ENCODE measurements around the gene ZC3H12A.
A peak's percentile ranks its signal among the peaks of the same experiment; 100 is the strongest.

Gene ZC3H12A

DNA sequence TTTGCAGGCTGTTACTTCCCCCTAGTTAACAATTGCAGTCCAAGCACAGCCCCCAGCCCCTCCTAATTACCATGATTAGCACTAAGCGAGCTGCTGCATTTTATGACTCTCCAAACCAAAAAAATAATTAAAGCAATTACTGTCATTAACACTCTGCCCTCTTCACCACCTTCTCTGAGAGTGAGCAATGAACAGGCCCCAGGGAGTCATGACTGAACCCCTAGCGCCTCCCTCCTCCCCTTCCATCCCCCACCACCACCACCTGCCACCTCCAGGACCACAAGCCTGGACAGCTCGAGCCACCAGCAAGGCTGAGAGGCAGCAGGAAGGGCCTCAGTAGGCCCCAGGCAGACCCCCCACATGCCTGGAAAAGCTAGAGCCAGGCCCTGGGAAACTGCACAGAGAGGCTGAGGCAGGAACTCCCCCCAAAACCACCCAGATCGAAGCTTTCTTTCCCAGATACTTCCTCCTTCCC lies 35.5 kb upstream of the ZC3H12A start:
- Histone ChIP-seq H3K9ac (ENCODE audit: low read depth, low read length) (no peak overlapping the region), H3K4me1 (ENCODE audit: control insufficient read depth, insufficient read depth, low read length) (peaks cover 8% of the 10 kb centered on the region; the same call in 1 of the 2 replicates), H3K36me3 (ENCODE audit: control insufficient read depth, insufficient read depth, low read length) (no peaks in the 10 kb centered on the region), H3K27ac (ENCODE audit: low read depth, low read length) (no peak overlapping the region), H3K27me3 (ENCODE audit: control insufficient read depth, insufficient read depth, low read length) (peaks cover 26% of the 10 kb centered on the region), H3K9me3 (ENCODE audit: control insufficient read depth, insufficient read depth, low read length) (no peaks in the 10 kb centered on the region), H3K4me3 (ENCODE audit: low read depth, low read length) (no peak overlapping the region)

DNA sequence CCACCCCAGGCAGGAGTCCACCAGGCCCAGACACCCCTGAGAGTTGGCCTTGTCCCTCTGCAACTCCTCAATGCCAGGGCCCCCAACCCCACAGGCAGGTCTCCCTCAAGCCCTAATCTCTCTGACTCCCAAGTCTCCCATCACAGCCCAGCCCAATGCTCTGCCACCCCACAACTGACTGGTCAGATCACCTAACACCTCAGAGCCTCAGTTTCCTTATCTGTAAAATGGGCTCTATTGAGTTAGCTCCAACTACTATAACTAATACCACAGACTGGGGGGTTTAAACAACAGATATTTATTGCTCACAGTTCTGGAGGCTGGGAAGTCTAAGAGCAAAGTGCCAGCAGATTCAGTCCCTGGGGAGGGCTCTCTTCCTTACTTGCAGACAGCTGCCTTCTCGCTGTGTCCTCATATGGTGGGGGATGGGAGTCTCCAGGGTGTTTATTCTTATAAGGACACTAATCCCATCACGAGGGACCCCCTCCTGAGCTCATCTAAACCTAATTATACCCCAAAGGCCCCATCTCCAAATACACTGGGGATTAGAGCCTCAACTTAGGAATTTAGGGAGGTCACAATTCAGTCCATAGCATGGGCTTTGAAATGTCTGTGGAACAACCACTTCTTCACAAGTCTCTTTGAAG lies 34.9 kb upstream of the ZC3H12A start:
- H3K9ac ChIP-seq (ENCODE audit: low read depth, low read length): no peak overlapping the region
- no peak overlapping the region for H3K4me3 ChIP-seq (ENCODE audit: low read depth, low read length)
- peaks cover 7% of the 10 kb centered on the region; the same call in 1 of the 2 replicates for H3K4me1 ChIP-seq (ENCODE audit: control insufficient read depth, insufficient read depth, low read length)
- no peaks in the 10 kb centered on the region for H3K36me3 ChIP-seq (ENCODE audit: control insufficient read depth, insufficient read depth, low read length)
- peaks cover 26% of the 10 kb centered on the region for H3K27me3 ChIP-seq (ENCODE audit: control insufficient read depth, insufficient read depth, low read length)
- no peak overlapping the region for H3K27ac ChIP-seq (ENCODE audit: low read depth, low read length)
- no peaks in the 10 kb centered on the region for H3K9me3 ChIP-seq (ENCODE audit: control insufficient read depth, insufficient read depth, low read length)

DNA sequence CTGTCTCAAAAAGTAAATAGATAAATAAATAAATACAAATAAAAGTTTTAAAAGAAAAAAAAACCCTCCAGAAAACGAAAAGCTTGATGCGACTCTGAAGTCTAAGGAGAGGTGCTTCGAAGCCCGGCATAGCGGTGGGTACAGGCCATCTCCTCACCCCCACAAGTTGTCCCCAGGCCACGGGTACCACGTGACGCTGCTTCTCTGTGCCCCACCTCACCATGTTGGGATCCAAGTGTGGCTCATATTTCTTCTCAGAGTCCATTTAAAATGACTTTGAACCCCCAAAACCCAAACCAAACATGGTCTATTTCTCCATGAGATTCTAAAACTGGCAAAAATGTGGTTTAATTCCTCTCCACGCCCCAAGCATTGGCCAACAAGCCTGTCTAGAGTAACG lies 32.9 kb upstream of the ZC3H12A start:
- H3K4me3 ChIP-seq (ENCODE audit: low read depth, low read length): no peak overlapping the region
- no peak overlapping the region for H3K27ac ChIP-seq (ENCODE audit: low read depth, low read length)
- peaks cover 26% of the 10 kb centered on the region for H3K27me3 ChIP-seq (ENCODE audit: control insufficient read depth, insufficient read depth, low read length)
- no peak overlapping the region for H3K9ac ChIP-seq (ENCODE audit: low read depth, low read length)
- H3K36me3 ChIP-seq (ENCODE audit: control insufficient read depth, insufficient read depth, low read length): no peaks in the 10 kb centered on the region
- H3K4me1 ChIP-seq (ENCODE audit: control insufficient read depth, insufficient read depth, low read length): peaks cover 6% of the 10 kb centered on the region; the same call in 1 of the 2 replicates
- no peaks in the 10 kb centered on the region for H3K9me3 ChIP-seq (ENCODE audit: control insufficient read depth, insufficient read depth, low read length)

DNA sequence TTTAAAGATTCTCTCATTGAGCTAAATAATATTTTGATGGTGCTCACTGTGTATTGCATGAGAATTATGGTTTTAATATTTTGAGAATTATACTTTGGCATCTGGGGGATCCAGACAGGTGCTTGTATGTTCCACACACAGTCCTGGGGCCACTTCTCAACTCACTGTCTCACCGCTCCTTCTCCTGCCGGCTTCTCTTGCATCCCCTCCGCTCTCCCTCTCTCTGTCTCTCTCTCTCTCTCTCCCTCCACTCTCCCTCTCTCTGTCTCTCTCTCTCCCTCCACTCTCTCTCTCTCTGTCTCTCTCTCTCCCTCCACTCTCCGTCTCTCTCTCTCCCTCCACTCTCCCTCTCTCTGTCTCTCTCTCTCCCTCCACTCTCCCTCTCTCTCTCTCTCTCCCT lies 32.2 kb upstream of the ZC3H12A start:
- Histone ChIP-seq H3K36me3 (ENCODE audit: control insufficient read depth, insufficient read depth, low read length) (no peaks in the 10 kb centered on the region), H3K9ac (ENCODE audit: low read depth, low read length) (no peak overlapping the region), H3K4me3 (ENCODE audit: low read depth, low read length) (no peak overlapping the region), H3K4me1 (ENCODE audit: control insufficient read depth, insufficient read depth, low read length) (peaks cover 6% of the 10 kb centered on the region; the same call in 1 of the 2 replicates), H3K27me3 (ENCODE audit: control insufficient read depth, insufficient read depth, low read length) (peaks cover 26% of the 10 kb centered on the region), H3K9me3 (ENCODE audit: control insufficient read depth, insufficient read depth, low read length) (no peaks in the 10 kb centered on the region), H3K27ac (ENCODE audit: low read depth, low read length) (no peak overlapping the region)

DNA sequence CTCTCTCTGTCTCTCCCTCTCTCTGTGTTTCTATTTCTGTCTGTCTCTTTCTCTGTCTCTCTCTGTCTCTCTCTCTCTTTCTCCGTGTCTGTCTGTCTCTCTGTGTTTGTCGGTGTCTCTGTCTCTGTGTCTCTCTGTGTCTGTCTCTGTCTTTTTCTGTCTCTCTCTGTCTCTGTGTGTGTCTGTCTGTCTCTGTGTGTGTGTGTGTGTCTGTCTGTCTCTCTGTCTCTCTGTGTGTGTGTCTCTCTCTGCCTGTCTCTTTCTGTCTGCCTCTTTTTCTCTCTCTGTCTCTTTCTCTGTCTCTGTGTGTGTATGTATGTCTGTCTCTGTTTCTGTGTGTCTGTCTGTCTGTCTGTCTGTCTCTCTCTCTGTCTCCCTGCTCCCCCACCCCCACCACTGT lies 31.7 kb upstream of the ZC3H12A start:
- Histone ChIP-seq H3K27me3 (ENCODE audit: control insufficient read depth, insufficient read depth, low read length) (peaks cover 26% of the 10 kb centered on the region), H3K9me3 (ENCODE audit: control insufficient read depth, insufficient read depth, low read length) (no peaks in the 10 kb centered on the region), H3K4me3 (ENCODE audit: low read depth, low read length) (no peak overlapping the region), H3K27ac (ENCODE audit: low read depth, low read length) (no peak overlapping the region), H3K4me1 (ENCODE audit: control insufficient read depth, insufficient read depth, low read length) (peaks cover 6% of the 10 kb centered on the region; the same call in 1 of the 2 replicates), H3K36me3 (ENCODE audit: control insufficient read depth, insufficient read depth, low read length) (no peaks in the 10 kb centered on the region), H3K9ac (ENCODE audit: low read depth, low read length) (no peak overlapping the region)

DNA sequence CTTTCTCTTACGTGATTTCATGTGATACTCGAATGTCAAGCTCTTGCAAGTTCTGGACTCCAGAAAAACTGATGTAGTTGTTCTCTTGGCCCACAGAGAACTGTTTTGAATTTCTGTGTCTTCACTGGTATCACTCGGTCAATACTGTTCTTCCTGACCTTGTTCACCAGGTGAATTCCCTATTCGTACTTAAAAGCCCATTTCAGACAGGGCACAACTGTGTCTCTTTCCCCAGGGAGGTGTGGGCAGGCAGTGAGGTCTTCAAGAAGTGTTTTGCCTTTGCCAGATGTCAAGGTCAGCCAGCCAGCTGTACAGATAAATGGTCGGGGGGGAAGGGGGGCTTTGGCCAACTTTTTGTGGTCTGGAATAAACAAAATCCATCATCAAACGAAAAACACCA lies 27.5 kb upstream of the ZC3H12A start:
- Histone ChIP-seq H3K27ac (ENCODE audit: low read depth, low read length) (no peak overlapping the region), H3K36me3 (ENCODE audit: control insufficient read depth, insufficient read depth, low read length) (no peaks in the 10 kb centered on the region), H3K4me1 (ENCODE audit: control insufficient read depth, insufficient read depth, low read length) (peaks cover 13% of the 10 kb centered on the region), H3K9me3 (ENCODE audit: control insufficient read depth, insufficient read depth, low read length) (no peaks in the 10 kb centered on the region), H3K27me3 (ENCODE audit: control insufficient read depth, insufficient read depth, low read length) (peaks cover 12% of the 10 kb centered on the region), H3K4me3 (ENCODE audit: low read depth, low read length) (no peak overlapping the region), H3K9ac (ENCODE audit: low read depth, low read length) (no peak overlapping the region)

DNA sequence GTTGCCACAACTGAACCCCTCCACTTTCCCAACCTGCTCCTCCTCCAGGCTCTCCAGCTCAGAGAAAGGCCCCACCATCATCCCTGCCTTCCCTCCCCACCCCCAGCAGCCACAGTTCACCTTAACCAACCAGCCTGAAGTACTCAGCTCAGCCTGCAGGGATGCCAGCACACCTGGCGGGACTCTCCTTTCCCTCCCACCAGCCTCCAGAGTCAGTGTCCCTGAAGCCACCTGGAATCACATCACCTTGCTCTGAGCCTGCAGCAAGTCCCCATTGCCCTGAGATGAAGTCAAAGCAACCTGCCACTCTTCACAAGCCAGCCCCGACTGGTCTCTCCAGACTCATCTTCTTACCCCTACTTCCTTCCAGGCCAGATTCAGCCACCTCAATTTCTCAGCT lies 26.2 kb upstream of the ZC3H12A start:
- H3K27ac ChIP-seq (ENCODE audit: low read depth, low read length): no peak overlapping the region
- no peak overlapping the region for H3K4me3 ChIP-seq (ENCODE audit: low read depth, low read length)
- H3K36me3 ChIP-seq (ENCODE audit: control insufficient read depth, insufficient read depth, low read length): no peaks in the 10 kb centered on the region
- H3K4me1 ChIP-seq (ENCODE audit: control insufficient read depth, insufficient read depth, low read length): peaks cover 20% of the 10 kb centered on the region
- no peaks in the 10 kb centered on the region for H3K9me3 ChIP-seq (ENCODE audit: control insufficient read depth, insufficient read depth, low read length)
- 0 out of 2 replicates have a peak, but pooled peaks cover under 1% of the 10 kb centered on the region for H3K27me3 ChIP-seq (ENCODE audit: control insufficient read depth, insufficient read depth, low read length)
- no peak overlapping the region for H3K9ac ChIP-seq (ENCODE audit: low read depth, low read length)

DNA sequence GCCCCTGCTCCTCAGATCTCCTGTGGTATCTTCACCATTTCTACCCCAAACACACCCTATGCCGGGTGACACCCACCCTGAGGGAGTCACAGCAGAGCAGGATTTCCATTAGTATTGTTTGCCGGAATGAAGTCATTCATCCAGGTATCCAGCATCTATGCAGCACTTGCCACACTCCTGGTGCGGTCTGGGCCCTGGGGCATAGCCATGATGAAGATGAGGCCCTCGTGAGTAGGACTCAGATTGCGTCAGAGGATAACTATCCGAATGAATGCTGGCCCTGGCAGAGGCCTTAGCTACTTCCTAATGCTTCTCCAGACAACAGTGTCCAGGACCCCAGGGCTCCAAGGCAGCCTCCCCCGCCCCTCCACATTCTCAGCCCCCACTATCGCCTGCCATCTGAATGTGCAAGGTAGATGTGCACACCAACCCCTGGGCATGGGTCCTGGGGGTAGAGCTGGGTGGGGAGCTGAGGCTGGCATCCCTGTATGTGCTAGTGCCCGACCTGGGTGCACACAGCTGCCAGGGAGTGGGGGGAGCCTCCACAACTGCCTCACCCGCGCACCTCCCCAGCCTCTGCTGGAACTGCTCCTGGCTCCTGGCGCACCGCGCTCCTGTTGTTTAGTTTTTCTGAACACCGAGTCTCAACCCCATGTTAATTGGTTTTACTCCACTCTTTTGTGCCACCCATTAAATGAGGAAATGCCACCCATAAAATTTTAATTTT lies 25.5 kb upstream of the ZC3H12A start:
- peaks cover 20% of the 10 kb centered on the region for H3K4me1 ChIP-seq (ENCODE audit: control insufficient read depth, insufficient read depth, low read length)
- no peak overlapping the region for H3K4me3 ChIP-seq (ENCODE audit: low read depth, low read length)
- H3K27me3 ChIP-seq (ENCODE audit: control insufficient read depth, insufficient read depth, low read length): no peaks in the 10 kb centered on the region
- no peaks in the 10 kb centered on the region for H3K36me3 ChIP-seq (ENCODE audit: control insufficient read depth, insufficient read depth, low read length)
- H3K9ac ChIP-seq (ENCODE audit: low read depth, low read length): no peak overlapping the region
- no peak overlapping the region for H3K27ac ChIP-seq (ENCODE audit: low read depth, low read length)
- H3K9me3 ChIP-seq (ENCODE audit: control insufficient read depth, insufficient read depth, low read length): no peaks in the 10 kb centered on the region

DNA sequence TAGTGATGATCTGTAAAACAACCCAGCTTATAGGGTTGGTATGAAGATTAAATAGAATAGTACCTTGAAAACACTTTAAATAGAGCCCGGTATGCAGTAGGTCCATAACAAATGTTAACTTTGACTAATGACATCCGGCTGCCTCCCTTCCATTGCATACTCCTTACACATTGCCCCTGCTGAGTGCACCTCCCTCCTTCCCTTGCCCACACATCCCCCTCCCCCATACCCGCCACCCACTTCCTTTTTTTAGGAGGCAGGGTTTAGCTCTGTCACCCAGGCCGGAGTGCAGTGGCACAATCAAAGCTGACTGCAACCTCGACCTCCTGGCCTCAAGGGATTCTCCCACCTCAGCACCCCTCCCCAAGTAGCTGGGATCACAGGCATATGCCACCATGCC lies 24.4 kb upstream of the ZC3H12A start:
- no peak overlapping the region for H3K4me3 ChIP-seq (ENCODE audit: low read depth, low read length)
- H3K4me1 ChIP-seq (ENCODE audit: control insufficient read depth, insufficient read depth, low read length): peaks cover 20% of the 10 kb centered on the region
- no peaks in the 10 kb centered on the region for H3K36me3 ChIP-seq (ENCODE audit: control insufficient read depth, insufficient read depth, low read length)
- H3K27ac ChIP-seq (ENCODE audit: low read depth, low read length): no peak overlapping the region
- H3K27me3 ChIP-seq (ENCODE audit: control insufficient read depth, insufficient read depth, low read length): no peaks in the 10 kb centered on the region
- H3K9me3 ChIP-seq (ENCODE audit: control insufficient read depth, insufficient read depth, low read length): no peaks in the 10 kb centered on the region
- no peak overlapping the region for H3K9ac ChIP-seq (ENCODE audit: low read depth, low read length)

DNA sequence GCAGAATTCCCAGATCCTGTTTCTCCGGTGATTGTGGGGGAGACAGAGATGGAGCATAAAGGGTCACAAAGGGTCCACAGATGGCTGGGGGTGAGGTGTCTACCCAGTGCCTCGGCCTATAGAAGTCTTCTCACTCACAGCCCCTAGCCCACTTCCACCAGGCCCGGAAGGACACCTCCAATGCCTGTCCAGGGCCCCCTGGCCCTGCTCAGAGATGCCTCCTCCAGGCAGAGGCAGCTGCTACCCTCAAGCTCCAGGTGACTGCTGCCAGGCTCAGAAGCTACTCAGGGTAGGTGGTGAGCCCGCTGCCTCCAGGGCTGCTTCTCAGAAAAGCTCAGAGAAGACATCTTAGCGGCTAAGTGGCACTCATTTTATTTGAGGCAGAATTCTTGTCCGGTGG lies 22.0 kb upstream of the ZC3H12A start:
- no peaks in the 10 kb centered on the region for H3K9me3 ChIP-seq (ENCODE audit: control insufficient read depth, insufficient read depth, low read length)
- H3K27me3 ChIP-seq (ENCODE audit: control insufficient read depth, insufficient read depth, low read length): no peaks in the 10 kb centered on the region
- H3K4me3 ChIP-seq (ENCODE audit: low read depth, low read length): peak overlapping the region; percentile 20; the same call in 1 of the 2 replicates
- H3K36me3 ChIP-seq (ENCODE audit: control insufficient read depth, insufficient read depth, low read length): no peaks in the 10 kb centered on the region
- no peak overlapping the region for H3K9ac ChIP-seq (ENCODE audit: low read depth, low read length)
- H3K4me1 ChIP-seq (ENCODE audit: control insufficient read depth, insufficient read depth, low read length): peaks cover 20% of the 10 kb centered on the region
- H3K27ac ChIP-seq (ENCODE audit: low read depth, low read length): peak overlapping the region; percentile 17

DNA sequence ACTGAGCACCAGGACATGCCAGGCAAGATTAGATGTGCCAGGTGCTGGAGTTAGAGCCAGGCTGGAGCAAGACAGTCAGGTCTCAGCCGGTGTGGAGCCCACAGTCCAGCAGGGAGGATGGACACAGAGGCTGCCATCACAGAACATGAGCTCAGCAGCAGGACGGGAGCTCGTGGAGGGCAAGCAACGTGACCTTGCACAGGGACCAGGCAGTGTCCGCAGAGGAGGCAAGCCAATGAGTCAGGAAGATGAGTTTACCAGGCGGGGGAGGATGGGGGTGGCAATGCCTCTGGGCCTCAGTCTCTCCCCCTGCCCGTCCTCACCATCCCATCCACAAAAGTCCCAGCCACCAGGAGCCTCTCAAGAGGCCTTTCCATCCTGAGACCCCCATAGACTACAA lies 20.7 kb upstream of the ZC3H12A start:
- Histone ChIP-seq H3K27ac (ENCODE audit: low read depth, low read length) (no peak overlapping the region), H3K36me3 (ENCODE audit: control insufficient read depth, insufficient read depth, low read length) (no peaks in the 10 kb centered on the region), H3K9me3 (ENCODE audit: control insufficient read depth, insufficient read depth, low read length) (no peaks in the 10 kb centered on the region), H3K4me3 (ENCODE audit: low read depth, low read length) (no peak overlapping the region), H3K4me1 (ENCODE audit: control insufficient read depth, insufficient read depth, low read length) (peaks cover 12% of the 10 kb centered on the region), H3K9ac (ENCODE audit: low read depth, low read length) (no peak overlapping the region), H3K27me3 (ENCODE audit: control insufficient read depth, insufficient read depth, low read length) (no peaks in the 10 kb centered on the region)
